H9 (cell line): ENCODE data around the gene C3orf52. TPM values are rescaled to one million over a fixed set of nuclear protein-coding genes. Genes with fewer than 3 reads are reported as not detected.

Experiments
- DNase-seq: peaks from one replicate; pipeline ENCODE4 v3.0.0-alpha.2; 2017
- H2AFZ ChIP-seq: one replicate; pipeline ENCODE4 v1.6.1; 2013; ENCODE audit warnings: mild to moderate bottlenecking, low read length, control low read depth, moderate library complexity
- H2AK5ac ChIP-seq: 2 replicates; pipeline ENCODE4 v1.6.1; 2013; ENCODE audit warnings: low read length, control low read depth, mixed read lengths; ENCODE audit not compliant: insufficient read length
- H2BK120ac ChIP-seq: one replicate; pipeline ENCODE4 v1.6.1; 2013; ENCODE audit warnings: low read depth, mild to moderate bottlenecking, low read length, control low read depth, inconsistent platforms; ENCODE audit not compliant: poor library complexity, severe bottlenecking
- H2BK12ac ChIP-seq: 2 replicates; pipeline ENCODE4 v1.6.1; 2013; ENCODE audit warnings: low read length, control low read depth, mixed read lengths, low read depth; ENCODE audit not compliant: insufficient read length
- H2BK15ac ChIP-seq: 2 replicates; pipeline ENCODE4 v1.6.1; 2013; ENCODE audit warnings: low read depth, low read length, control low read depth
- H2BK20ac ChIP-seq: one replicate; pipeline ENCODE4 v1.6.1; 2013; ENCODE audit warnings: low read depth, mild to moderate bottlenecking, low read length, control low read depth, inconsistent platforms; ENCODE audit not compliant: poor library complexity, severe bottlenecking
- H2BK5ac ChIP-seq: 2 replicates; pipeline ENCODE4 v1.6.1; 2013; ENCODE audit warnings: low read length, control low read depth, mixed read lengths; ENCODE audit not compliant: insufficient read length
- H3K14ac ChIP-seq: 2 replicates; pipeline ENCODE4 v1.6.1; 2013; ENCODE audit warnings: low read length, control low read depth; ENCODE audit not compliant: insufficient read depth
- H3K18ac ChIP-seq: 2 replicates; pipeline ENCODE4 v1.6.1; 2013; ENCODE audit warnings: low read depth, mild to moderate bottlenecking, mixed read lengths, low read length, control low read depth; ENCODE audit not compliant: insufficient read length
- H3K23ac ChIP-seq: 2 replicates; pipeline ENCODE4 v1.6.1; 2013; ENCODE audit warnings: low read length, control low read depth, mixed read lengths, low read depth; ENCODE audit not compliant: insufficient read length
- H3K23me2 ChIP-seq: 2 replicates; pipeline ENCODE4 v1.6.1; 2013; ENCODE audit warnings: low read depth, mild to moderate bottlenecking, mixed read lengths, low read length, control low read depth; ENCODE audit not compliant: insufficient read length, poor library complexity, severe bottlenecking
- H3K27ac ChIP-seq: 2 replicates; pipeline ENCODE4 v1.5.1; 2013; ENCODE audit warnings: low read length, control low read depth, mixed read lengths, low read depth; ENCODE audit not compliant: insufficient read length
- H3K27me3 ChIP-seq: 2 replicates; pipeline ENCODE4 v1.6.1; 2013; ENCODE audit warnings: low read length, control low read depth, inconsistent platforms; ENCODE audit not compliant: insufficient read depth
- H3K4ac ChIP-seq: 2 replicates; pipeline ENCODE4 v1.6.1; 2013; ENCODE audit warnings: low read depth, mild to moderate bottlenecking, control low read depth, inconsistent platforms, low read length, moderate library complexity
- H3K4me1 ChIP-seq: 2 replicates; pipeline ENCODE4 v1.6.1; 2013; ENCODE audit warnings: low read length, control low read depth, inconsistent platforms; ENCODE audit not compliant: insufficient read depth
- H3K4me2 ChIP-seq: 2 replicates; pipeline ENCODE4 v1.6.1; 2013; ENCODE audit warnings: low read length, control low read depth, mixed read lengths; ENCODE audit not compliant: insufficient read length, insufficient read depth
- H3K56ac ChIP-seq: 2 replicates; pipeline ENCODE4 v1.6.1; 2013; ENCODE audit warnings: low read depth, mild to moderate bottlenecking, mixed read lengths, low read length, control low read depth; ENCODE audit not compliant: insufficient read length
- H3K79me1 ChIP-seq: 2 replicates; pipeline ENCODE4 v1.6.1; 2013; ENCODE audit warnings: low read depth, mild to moderate bottlenecking, moderate library complexity, low read length, control low read depth, inconsistent platforms; ENCODE audit not compliant: insufficient read depth, poor library complexity, severe bottlenecking
- H3K79me2 ChIP-seq: 2 replicates; pipeline ENCODE4 v1.6.1; 2013; ENCODE audit warnings: low read length, control low read depth, inconsistent platforms; ENCODE audit not compliant: insufficient read depth
- H3K9ac ChIP-seq: 2 replicates; pipeline ENCODE4 v1.6.1; 2013; ENCODE audit warnings: low read length, control low read depth, mixed read lengths; ENCODE audit not compliant: insufficient read length; ENCODE audit errors: extremely low read depth
- H3K9me3 ChIP-seq: one replicate; pipeline ENCODE4 v1.6.1; 2013; ENCODE audit warnings: low read depth, low read length, inconsistent platforms; ENCODE audit not compliant: control insufficient read depth
- H3T11ph ChIP-seq: one replicate; pipeline ENCODE4 v1.6.1; 2013; ENCODE audit warnings: mild to moderate bottlenecking, low read length, control low read depth, inconsistent platforms
- H4K20me1 ChIP-seq: one replicate; pipeline ENCODE4 v1.6.1; 2013; ENCODE audit not compliant: control insufficient read depth, insufficient read length, insufficient read depth
- H4K5ac ChIP-seq: 2 replicates; pipeline ENCODE4 v1.6.1; 2013; ENCODE audit warnings: low read depth, mild to moderate bottlenecking, mixed read lengths, low read length, control low read depth; ENCODE audit not compliant: insufficient read length
- H4K8ac ChIP-seq: replicated peaks from 2 replicates; pipeline ENCODE4 v1.6.1; 2013; ENCODE audit warnings: low read length, control low read depth, mixed read lengths, low read depth; ENCODE audit not compliant: insufficient read length
- H4K91ac ChIP-seq: 2 replicates; pipeline ENCODE4 v1.6.1; 2013; ENCODE audit warnings: low read depth, mild to moderate bottlenecking, moderate library complexity, mixed read lengths, low read length, control low read depth; ENCODE audit not compliant: insufficient read length
- H3K27ac Mint-ChIP-seq, 3 experiments: 2 replicates in 2 of 3; 3 replicates in 1 of 3; pipeline ENCODE4 v1.8.0; 2020 to 2021; ENCODE audit warnings: mixed read lengths in 3 of 3, mild to moderate bottlenecking in 1 of 3, moderate library complexity in 1 of 3
- H3K27me3 Mint-ChIP-seq: 2 replicates; pipeline ENCODE4 v1.8.0; 2021; ENCODE audit warnings: low read depth, mild to moderate bottlenecking, moderate library complexity, mixed read lengths
- H3K36me3 Mint-ChIP-seq, 3 experiments: 2 replicates in 2 of 3; 3 replicates in 1 of 3; pipeline ENCODE4 v1.8.0; 2020 to 2021; ENCODE audit warnings: low read depth in 3 of 3, mixed read lengths in 3 of 3; ENCODE audit not compliant: insufficient read depth in 1 of 3
- H3K4me1 Mint-ChIP-seq, 2 experiments: 2 replicates each; pipeline ENCODE4 v1.8.0; 2020; ENCODE audit warnings: mixed read lengths in 2 of 2
- H3K4me3 Mint-ChIP-seq, 2 experiments: 2 replicates in 1 of 2; 3 replicates in 1 of 2; pipeline ENCODE4 v1.8.0; 2020 to 2021; ENCODE audit warnings: mild to moderate bottlenecking in 2 of 2, mixed read lengths in 2 of 2, moderate library complexity in 1 of 2
- H3K9me3 Mint-ChIP-seq, 2 experiments: 2 replicates in 1 of 2; 3 replicates in 1 of 2; pipeline ENCODE4 v1.8.0; 2020; ENCODE audit warnings: mild to moderate bottlenecking in 2 of 2, mixed read lengths in 2 of 2, moderate library complexity in 1 of 2
- WGBS: extraction: QIAGEN DNeasy Blood & Tissue Kit; methylation state at CpG from one replicate; pipeline ENCODE4 v1.1.7; 2013; ENCODE audit warnings: missing lambda C conversion rate, low lambda C conversion rate, mixed read lengths; ENCODE audit not compliant: insufficient read length; ENCODE audit errors: extremely low coverage; 5-methylcytosine and 5-hydroxymethylcytosine counted together
- total RNA-seq: library from RNA; stranded (reverse); gene quantifications from 2 replicates; pipeline ENCODE4 v1.2.1, GENCODE V29; 2021
- TF ChIP-seq, protein P1 (sequence below): fragments of 200-600 bp; sonication (generic); conservative IDR thresholded peaks from 3 replicates; pipeline ENCODE4 v1.8.0; 2021; ENCODE audit warnings: antibody characterized with exemption, mild to moderate bottlenecking

Gene C3orf52
- total RNA-seq, 1 experiment from 2014 or later: 11.2 TPM

- Histone ChIP-seq H2BK12ac (no peak overlapping the region), H4K20me1 (no peaks in the 10 kb centered on the region), H4K5ac (no peak overlapping the region), H2BK5ac (no peak overlapping the region), H3K9me3 (no peaks in the 10 kb centered on the region), H3K79me1 (no peaks in the 10 kb centered on the region), H3K9ac (no peak overlapping the region), H3K4ac (no peak overlapping the region), H3T11ph (no peak overlapping the region), H2BK20ac (no peak overlapping the region), H3K27me3 (no peaks in the 10 kb centered on the region; the same call in 1 of the 2 replicates), H3K56ac (no peak overlapping the region), H4K8ac (no peak overlapping the region), H2AFZ (no peak overlapping the region), H3K23me2 (peaks cover 12% of the 10 kb centered on the region), H4K91ac (no peak overlapping the region), H3K23ac (no peak overlapping the region), H2BK15ac (no peak overlapping the region), H3K4me1 (peaks cover 12% of the 10 kb centered on the region), H2BK120ac (no peak overlapping the region), H2AK5ac (no peak overlapping the region), H3K79me2 (peaks cover 2% of the 10 kb centered on the region; the same call in 1 of the 2 replicates), H3K4me2 (no peak overlapping the region), H3K27ac (no peak overlapping the region), H3K18ac (no peak overlapping the region), H3K14ac (no peak overlapping the region)
- H3K4me1 Mint-ChIP-seq: peaks cover 37 to 46% of the 10 kb centered on the region in 2 experiments
- DNase-seq: no peak
- H3K4me3 Mint-ChIP-seq: no peak overlapping the region
- no peaks in the 10 kb centered on the region; a peak in 1 of 5 replicates for H3K9me3 Mint-ChIP-seq
- TF ChIP-seq, protein P1, sequence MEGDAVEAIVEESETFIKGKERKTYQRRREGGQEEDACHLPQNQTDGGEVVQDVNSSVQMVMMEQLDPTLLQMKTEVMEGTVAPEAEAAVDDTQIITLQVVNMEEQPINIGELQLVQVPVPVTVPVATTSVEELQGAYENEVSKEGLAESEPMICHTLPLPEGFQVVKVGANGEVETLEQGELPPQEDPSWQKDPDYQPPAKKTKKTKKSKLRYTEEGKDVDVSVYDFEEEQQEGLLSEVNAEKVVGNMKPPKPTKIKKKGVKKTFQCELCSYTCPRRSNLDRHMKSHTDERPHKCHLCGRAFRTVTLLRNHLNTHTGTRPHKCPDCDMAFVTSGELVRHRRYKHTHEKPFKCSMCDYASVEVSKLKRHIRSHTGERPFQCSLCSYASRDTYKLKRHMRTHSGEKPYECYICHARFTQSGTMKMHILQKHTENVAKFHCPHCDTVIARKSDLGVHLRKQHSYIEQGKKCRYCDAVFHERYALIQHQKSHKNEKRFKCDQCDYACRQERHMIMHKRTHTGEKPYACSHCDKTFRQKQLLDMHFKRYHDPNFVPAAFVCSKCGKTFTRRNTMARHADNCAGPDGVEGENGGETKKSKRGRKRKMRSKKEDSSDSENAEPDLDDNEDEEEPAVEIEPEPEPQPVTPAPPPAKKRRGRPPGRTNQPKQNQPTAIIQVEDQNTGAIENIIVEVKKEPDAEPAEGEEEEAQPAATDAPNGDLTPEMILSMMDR: no peak
- WGBS: no CpG with 5 or more reads among the region's 4 CpGs
- H3K27ac Mint-ChIP-seq: no peak overlapping the region
- H3K27me3 Mint-ChIP-seq: peaks cover 20% of the 10 kb centered on the region
- H3K36me3 Mint-ChIP-seq: peaks cover 0 to 5% (median 3%) of the 10 kb centered on the region in 3 experiments; a peak in 3 of 7 replicates
Measured at GRCh38 chr3:112088944-112089343, 2.8 kb downstream of the C3orf52 start.
